WTC11 (cell line): ENCODE measurements around the gene MAP3K3. TPM values are rescaled to one million over a fixed set of nuclear protein-coding genes. Genes with fewer than 3 reads are reported as not detected.
A peak's percentile ranks its signal among the peaks of the same experiment; 100 is the strongest.

Experiments used
- ATAC-seq: fragments of 200-7000 bp; cut with Tn5 transposase; 2 replicates; pipeline ENCODE4 v1.10.0; 2021; ENCODE audit warnings: mild to moderate bottlenecking, moderate library complexity
- Bru-seq: library from RNA; stranded (reverse); fragments of 400-500 nt; gene quantifications from one replicate; lab custom pipeline; 2021; lab: Mats Ljungman, UMichigan
- CTCF ChIA-PET: fragments of 300-600 bp; sonication (Branson Sonifier 250); formaldehyde crosslinking; loops from one replicate; lab custom pipeline; 2021; ENCODE audit warnings: antibody characterized with exemption; lab: Charles Lee
- POLR2A ChIA-PET: fragments of 350-600 bp; sonication (Branson Sonifier 250); formaldehyde crosslinking; loops from one replicate; lab custom pipeline; 2021; ENCODE audit warnings: antibody characterized with exemption; lab: Charles Lee
- DNase-seq: peaks from one replicate; pipeline ENCODE4 v3.0.0; 2021; ENCODE audit warnings: low spot score
- H3K27ac Mint-ChIP-seq: 2 replicates; pipeline ENCODE4 v1.8.0; 2021; ENCODE audit warnings: mixed read lengths
- H3K27me3 Mint-ChIP-seq: 2 replicates; pipeline ENCODE4 v1.8.0; 2021; ENCODE audit warnings: low read depth, mild to moderate bottlenecking, moderate library complexity, mixed read lengths
- H3K36me3 Mint-ChIP-seq: 2 replicates; pipeline ENCODE4 v1.8.0; 2021; ENCODE audit warnings: mixed read lengths
- H3K4me1 Mint-ChIP-seq: 2 replicates; pipeline ENCODE4 v1.8.0; 2022; ENCODE audit warnings: mixed read lengths
- H3K4me3 Mint-ChIP-seq: 2 replicates; pipeline ENCODE4 v1.8.0; 2021; ENCODE audit warnings: mild to moderate bottlenecking, moderate library complexity, mixed read lengths
- H3K9me3 Mint-ChIP-seq: 2 replicates; pipeline ENCODE4 v1.8.0; 2021; ENCODE audit warnings: mixed read lengths
- AFF4 ChIP-seq: sonication (generic); formaldehyde crosslinking; IDR thresholded peaks from 2 replicates; pipeline ENCODE4 v1.8.1; 2023; ENCODE audit warnings: mild to moderate bottlenecking, missing genetic modification reagents, borderline replicate concordance
- CDX4 ChIP-seq: fragments of 250-450 bp; sonication (Bioruptor Pico); IDR thresholded peaks from 2 replicates; pipeline ENCODE4 v1.9.0; 2021; ENCODE audit warnings: moderate library complexity, mild to moderate bottlenecking, inconsistent platforms, borderline replicate concordance
- CREM ChIP-seq: sonication (generic); formaldehyde crosslinking; IDR thresholded peaks from 2 replicates; pipeline ENCODE4 v1.8.1; 2022; ENCODE audit warnings: mild to moderate bottlenecking, missing genetic modification reagents, moderate library complexity
- EMX1 ChIP-seq: fragments of 250-450 bp; sonication (Bioruptor Pico); IDR thresholded peaks from 2 replicates; pipeline ENCODE4 v1.8.0; 2021; ENCODE audit warnings: mild to moderate bottlenecking
- JAZF1 ChIP-seq: fragments of 250-450 bp; sonication (Bioruptor Pico); IDR thresholded peaks from 2 replicates; pipeline ENCODE4 v1.9.0; 2021; ENCODE audit warnings: moderate library complexity, mild to moderate bottlenecking, inconsistent platforms
- JUN ChIP-seq: sonication (generic); formaldehyde crosslinking; IDR thresholded peaks from 2 replicates; pipeline ENCODE4 v1.8.0; 2023; ENCODE audit warnings: mild to moderate bottlenecking, missing genetic modification reagents
- KAT7 ChIP-seq: sonication (generic); formaldehyde crosslinking; IDR thresholded peaks from 2 replicates; pipeline ENCODE4 v1.8.1; 2023; ENCODE audit warnings: missing genetic modification reagents, mild to moderate bottlenecking, borderline replicate concordance
- NFATC4 ChIP-seq: fragments of 250-450 bp; sonication (Bioruptor Pico); IDR thresholded peaks from 2 replicates; pipeline ENCODE4 v1.9.0; 2021; ENCODE audit warnings: mild to moderate bottlenecking
- NR1H2 ChIP-seq: sonication (generic); formaldehyde crosslinking; IDR thresholded peaks from 2 replicates; pipeline ENCODE4 v1.9.0; 2021; ENCODE audit warnings: mild to moderate bottlenecking, moderate library complexity, missing genetic modification reagents
- NR2C2 ChIP-seq: sonication (generic); formaldehyde crosslinking; IDR thresholded peaks from 2 replicates; pipeline ENCODE4 v1.8.0; 2022; ENCODE audit warnings: mild to moderate bottlenecking, missing genetic modification reagents
- PRRX2 ChIP-seq: fragments of 250-450 bp; sonication (Bioruptor Pico); IDR thresholded peaks from 2 replicates; pipeline ENCODE4 v1.8.0; 2021; ENCODE audit warnings: mild to moderate bottlenecking
- SMAD3 ChIP-seq: sonication (generic); formaldehyde crosslinking; IDR thresholded peaks from 2 replicates; pipeline ENCODE4 v1.8.0; 2022; ENCODE audit warnings: missing genetic modification reagents, mild to moderate bottlenecking, borderline replicate concordance
- SP1 ChIP-seq: sonication (generic); formaldehyde crosslinking; conservative IDR thresholded peaks from 2 replicates; pipeline ENCODE4 v1.8.1; 2022; ENCODE audit warnings: missing genetic modification reagents
- TCF7 ChIP-seq: sonication (generic); formaldehyde crosslinking; IDR thresholded peaks from 2 replicates; pipeline ENCODE4 v1.8.0; 2022; ENCODE audit warnings: mild to moderate bottlenecking, low read depth, missing genetic modification reagents, moderate library complexity
- TEAD4 ChIP-seq: sonication (generic); formaldehyde crosslinking; IDR thresholded peaks from 2 replicates; pipeline ENCODE4 v1.8.0; 2022; ENCODE audit warnings: mild to moderate bottlenecking, missing genetic modification reagents
- ZBTB21 ChIP-seq: sonication (generic); formaldehyde crosslinking; IDR thresholded peaks from 2 replicates; pipeline ENCODE4 v1.8.1; 2023; ENCODE audit warnings: mild to moderate bottlenecking, missing genetic modification reagents, borderline replicate concordance
- ZNF121 ChIP-seq: sonication (generic); formaldehyde crosslinking; IDR thresholded peaks from 2 replicates; pipeline ENCODE4 v1.8.0; 2023; ENCODE audit warnings: missing genetic modification reagents
- ZNF232 ChIP-seq: sonication (generic); formaldehyde crosslinking; IDR thresholded peaks from 2 replicates; pipeline ENCODE4 v1.8.0; 2022; ENCODE audit warnings: mild to moderate bottlenecking, missing genetic modification reagents
- ZNF512 ChIP-seq: sonication (generic); formaldehyde crosslinking; IDR thresholded peaks from 2 replicates; pipeline ENCODE4 v1.8.1; 2022; ENCODE audit warnings: missing genetic modification reagents, borderline replicate concordance
- long read RNA-seq, 3 experiments: library from RNA in 1 of 3; library from capped mRNA in 1 of 3; library from polyadenylated mRNA in 1 of 3; unstranded in 2 of 3; stranded (forward) in 1 of 3; transcript quantifications; one replicate each; pipeline ENCODE4 v2.0.0, GENCODE V29; 2021
- total RNA-seq: library from RNA; stranded (reverse); gene quantifications from 3 replicates; pipeline ENCODE4 v1.2.3, GENCODE V29; 2021
- TF ChIP-seq, protein P1 (sequence below): sonication (generic); formaldehyde crosslinking; IDR thresholded peaks from 2 replicates; pipeline ENCODE4 v1.8.1; 2023; ENCODE audit warnings: mild to moderate bottlenecking, missing genetic modification reagents
- TF ChIP-seq, protein P2 (sequence below): sonication (generic); formaldehyde crosslinking; IDR thresholded peaks from 2 replicates; pipeline ENCODE4 v1.8.1; 2023; ENCODE audit warnings: mild to moderate bottlenecking, missing genetic modification reagents, moderate library complexity
- TF ChIP-seq, protein P3 (sequence below): sonication (generic); formaldehyde crosslinking; conservative IDR thresholded peaks from 2 replicates; pipeline ENCODE4 v1.8.1; 2022; ENCODE audit warnings: mild to moderate bottlenecking, missing genetic modification reagents
- TF ChIP-seq, protein P4 (sequence below): sonication (generic); formaldehyde crosslinking; IDR thresholded peaks from 2 replicates; pipeline ENCODE4 v1.8.0; 2022; ENCODE audit warnings: mild to moderate bottlenecking, missing genetic modification reagents
- TF ChIP-seq, protein P5 (sequence below): fragments of 250-450 bp; sonication (Bioruptor Pico); conservative IDR thresholded peaks from 2 replicates; pipeline ENCODE4 v1.9.0; 2021; ENCODE audit warnings: mild to moderate bottlenecking

Gene MAP3K3
- total RNA-seq (21.8 to 25.7 TPM (median 22.5 TPM) in 3 replicates), Bru-seq, nascent RNA (percentile 62 among the genes with signal in this experiment)
- long read RNA-seq, experiment 1, full-length matches to known transcripts, result 70 of 111 reads
- long read RNA-seq, experiment 1, partial matches to known transcripts, result 22 of 111 reads
- long read RNA-seq, experiment 1, other reads (novel, unspliced or antisense), result 19 of 111 reads
- long read RNA-seq, experiment 2, partial matches to known transcripts, result 3 of 17 reads
- long read RNA-seq, experiment 2, other reads (novel, unspliced or antisense), result 11 of 17 reads
- long read RNA-seq, experiment 3, result 0 reads

DNA sequence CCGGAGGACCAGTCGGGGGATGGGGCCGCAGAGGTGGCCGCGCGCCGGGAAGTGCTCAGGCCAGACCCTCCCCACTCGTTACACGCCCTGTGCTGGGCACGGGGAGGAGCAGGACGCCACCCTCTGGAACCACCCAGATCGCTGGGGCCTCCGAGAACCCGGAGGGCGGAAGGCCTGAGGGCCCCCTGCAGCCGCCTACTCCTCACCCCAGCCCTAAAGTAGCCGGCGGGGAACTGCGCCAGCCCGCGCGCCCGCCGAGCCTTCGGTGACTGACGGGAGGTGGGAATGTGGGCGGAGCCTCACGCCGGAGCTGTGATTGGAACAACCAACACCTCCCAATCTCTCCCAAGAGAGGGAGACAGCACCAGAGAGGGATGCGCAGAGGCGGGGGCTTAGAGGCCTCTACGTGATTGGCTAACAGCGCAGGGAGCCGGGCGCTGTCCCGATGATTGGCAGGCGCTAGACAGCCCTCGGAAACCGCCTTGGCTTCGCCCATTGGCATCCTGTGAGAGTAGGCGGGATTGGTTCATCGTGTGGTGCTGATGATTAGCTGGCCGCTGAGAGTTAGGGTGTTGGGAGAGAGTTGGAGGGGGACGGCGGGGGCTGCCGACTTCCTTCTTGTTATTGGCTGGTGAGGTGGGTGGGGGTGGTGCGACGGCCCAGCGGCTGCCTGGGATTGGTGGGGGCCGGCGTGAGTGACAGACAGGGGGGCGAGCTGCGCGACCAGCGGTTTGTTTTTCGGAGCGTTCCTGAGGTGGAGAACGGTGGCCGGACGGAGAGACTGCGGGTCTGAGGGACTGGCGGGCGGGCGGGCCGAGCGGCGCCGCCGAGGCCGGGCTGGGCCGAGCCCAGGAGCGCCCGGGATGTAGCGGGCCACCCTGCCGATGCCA lies at the start of gene MAP3K3:
Gene MAP3K3, plus strand, starts transcription at position 734 of the 890 bp plus-strand sequence. CDS start 343 bp downstream, outside the sequence.
- peak; percentile 91 for ATAC-seq
- peaks cover 25% of the 10 kb centered on the region for H3K4me1 Mint-ChIP-seq
- TF ChIP-seq CDX4 (CRISPR knock-in tag) (no peak), ZBTB21 (CRISPR knock-in tag) (no peak), ZNF512 (CRISPR knock-in tag) (no peak), JUN (no peak), TEAD4 (CRISPR knock-in tag) (no peak), NR2C2 (CRISPR knock-in tag) (no peak), AFF4 (CRISPR knock-in tag) (no peak; the same call in 1 of the 2 replicates), NR1H2 (CRISPR knock-in tag) (no peak), EMX1 (CRISPR knock-in tag) (no peak), CREM (CRISPR knock-in tag) (no peak), SP1 (CRISPR knock-in tag) (peak; percentile 51; the same call in 1 of the 2 replicates), SMAD3 (no peak), PRRX2 (CRISPR knock-in tag) (no peak), JAZF1 (CRISPR knock-in tag) (no peak), ZNF121 (no peak), KAT7 (CRISPR knock-in tag) (peak; percentile 36; the same call in 1 of the 2 replicates), NFATC4 (CRISPR knock-in tag) (no peak), TCF7 (CRISPR knock-in tag) (no peak), ZNF232 (CRISPR knock-in tag) (peak; percentile 88; the same call in 1 of the 2 replicates)
- TF ChIP-seq, protein P1, sequence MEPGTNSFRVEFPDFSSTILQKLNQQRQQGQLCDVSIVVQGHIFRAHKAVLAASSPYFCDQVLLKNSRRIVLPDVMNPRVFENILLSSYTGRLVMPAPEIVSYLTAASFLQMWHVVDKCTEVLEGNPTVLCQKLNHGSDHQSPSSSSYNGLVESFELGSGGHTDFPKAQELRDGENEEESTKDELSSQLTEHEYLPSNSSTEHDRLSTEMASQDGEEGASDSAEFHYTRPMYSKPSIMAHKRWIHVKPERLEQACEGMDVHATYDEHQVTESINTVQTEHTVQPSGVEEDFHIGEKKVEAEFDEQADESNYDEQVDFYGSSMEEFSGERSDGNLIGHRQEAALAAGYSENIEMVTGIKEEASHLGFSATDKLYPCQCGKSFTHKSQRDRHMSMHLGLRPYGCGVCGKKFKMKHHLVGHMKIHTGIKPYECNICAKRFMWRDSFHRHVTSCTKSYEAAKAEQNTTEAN (CRISPR knock-in tag), result no peak
- TF ChIP-seq, protein P2, sequence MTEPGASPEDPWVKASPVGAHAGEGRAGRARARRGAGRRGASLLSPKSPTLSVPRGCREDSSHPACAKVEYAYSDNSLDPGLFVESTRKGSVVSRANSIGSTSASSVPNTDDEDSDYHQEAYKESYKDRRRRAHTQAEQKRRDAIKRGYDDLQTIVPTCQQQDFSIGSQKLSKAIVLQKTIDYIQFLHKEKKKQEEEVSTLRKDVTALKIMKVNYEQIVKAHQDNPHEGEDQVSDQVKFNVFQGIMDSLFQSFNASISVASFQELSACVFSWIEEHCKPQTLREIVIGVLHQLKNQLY (CRISPR knock-in tag), result no peak
- TF ChIP-seq, protein P3, sequence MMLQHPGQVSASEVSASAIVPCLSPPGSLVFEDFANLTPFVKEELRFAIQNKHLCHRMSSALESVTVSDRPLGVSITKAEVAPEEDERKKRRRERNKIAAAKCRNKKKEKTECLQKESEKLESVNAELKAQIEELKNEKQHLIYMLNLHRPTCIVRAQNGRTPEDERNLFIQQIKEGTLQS, result no peak
- TF ChIP-seq, protein P4, sequence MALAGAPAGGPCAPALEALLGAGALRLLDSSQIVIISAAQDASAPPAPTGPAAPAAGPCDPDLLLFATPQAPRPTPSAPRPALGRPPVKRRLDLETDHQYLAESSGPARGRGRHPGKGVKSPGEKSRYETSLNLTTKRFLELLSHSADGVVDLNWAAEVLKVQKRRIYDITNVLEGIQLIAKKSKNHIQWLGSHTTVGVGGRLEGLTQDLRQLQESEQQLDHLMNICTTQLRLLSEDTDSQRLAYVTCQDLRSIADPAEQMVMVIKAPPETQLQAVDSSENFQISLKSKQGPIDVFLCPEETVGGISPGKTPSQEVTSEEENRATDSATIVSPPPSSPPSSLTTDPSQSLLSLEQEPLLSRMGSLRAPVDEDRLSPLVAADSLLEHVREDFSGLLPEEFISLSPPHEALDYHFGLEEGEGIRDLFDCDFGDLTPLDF, result no peak
- TF ChIP-seq, protein P5, sequence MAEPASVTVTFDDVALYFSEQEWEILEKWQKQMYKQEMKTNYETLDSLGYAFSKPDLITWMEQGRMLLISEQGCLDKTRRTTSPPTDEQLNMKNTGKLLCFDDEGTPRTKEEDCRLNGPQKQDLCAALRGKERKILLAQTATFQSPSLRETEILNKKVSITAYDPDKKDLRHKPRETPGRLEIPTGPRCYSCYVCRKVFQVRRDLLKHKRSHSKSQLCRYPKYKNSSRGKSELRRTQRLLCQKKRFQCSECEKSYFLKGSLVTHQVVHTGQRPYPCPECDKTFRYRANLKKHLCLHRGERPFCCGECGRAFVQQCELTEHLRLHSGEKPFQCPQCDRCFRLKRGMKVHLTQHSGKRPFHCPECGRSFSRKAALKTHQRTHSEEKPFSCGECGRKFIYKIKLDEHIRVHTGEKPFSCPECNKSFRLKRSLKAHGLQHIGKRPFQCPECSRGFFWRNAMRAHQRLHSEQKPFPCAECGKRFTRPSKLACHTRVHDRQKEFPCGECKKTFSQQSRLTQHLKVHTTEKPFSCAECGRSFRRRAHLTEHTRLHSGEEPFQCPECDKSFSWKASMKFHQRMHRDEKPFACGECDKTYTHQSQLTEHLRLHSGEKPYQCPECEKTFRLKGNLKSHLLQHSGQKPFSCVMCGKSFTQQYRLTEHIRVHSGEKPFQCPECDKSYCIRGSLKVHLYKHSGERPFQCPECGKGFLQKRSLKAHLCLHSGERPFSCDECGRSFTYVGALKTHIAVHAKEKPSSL (CRISPR knock-in tag), result no peak

More for the DNA sequence above, at the start of gene MAP3K3:
- no peaks in the 10 kb centered on the region for H3K9me3 Mint-ChIP-seq
- H3K36me3 Mint-ChIP-seq, result no peaks in the 10 kb centered on the region
- H3K27ac Mint-ChIP-seq, result peak within 1 kb of the TSS; percentile 91
- no peaks in the 10 kb centered on the region; the same call in 1 of the 2 replicates for H3K27me3 Mint-ChIP-seq
- peak within 1 kb of the TSS; percentile 98 for H3K4me3 Mint-ChIP-seq
- peak; percentile 99 for DNase-seq
- POLR2A ChIA-PET, result interaction anchor here (0.6 to 1.8 kb wide), 13 partner anchors 10 to 527 kb away, joined by 3 to 9 read pairs (median 5); partner anchors contain the start of genes CCDC47, DCAF7, DDX42 and LIMD2
- CTCF ChIA-PET, result interaction anchor here (0.6 to 2.9 kb wide), 27 partner anchors 9 to 923 kb away, joined by 3 to 67 read pairs (median 4); partner anchors contain the start of genes ACE, STRADA and TACO1
